A673 (cell line): ENCODE data around the gene PAM16.

Experiments
- EZH2 ChIP-seq: fragments of 200-600 bp; sonication (generic); IDR thresholded peaks from 2 replicates; pipeline ENCODE4 v1.6.1; 2017; ENCODE audit warnings: borderline replicate concordance, low read depth, mild to moderate bottlenecking, mixed read lengths, antibody characterized with exemption, low read length; ENCODE audit not compliant: poor library complexity, severe bottlenecking
- TF ChIP-seq, protein P1 (sequence below): fragments of 300-800, 200-600 bp; sonication (generic); conservative IDR thresholded peaks from 2 replicates; pipeline ENCODE4 v1.5.1; 2017; ENCODE audit warnings: low read depth, mild to moderate bottlenecking, antibody characterized with exemption, low read length, moderate library complexity, mixed read lengths

DNA sequence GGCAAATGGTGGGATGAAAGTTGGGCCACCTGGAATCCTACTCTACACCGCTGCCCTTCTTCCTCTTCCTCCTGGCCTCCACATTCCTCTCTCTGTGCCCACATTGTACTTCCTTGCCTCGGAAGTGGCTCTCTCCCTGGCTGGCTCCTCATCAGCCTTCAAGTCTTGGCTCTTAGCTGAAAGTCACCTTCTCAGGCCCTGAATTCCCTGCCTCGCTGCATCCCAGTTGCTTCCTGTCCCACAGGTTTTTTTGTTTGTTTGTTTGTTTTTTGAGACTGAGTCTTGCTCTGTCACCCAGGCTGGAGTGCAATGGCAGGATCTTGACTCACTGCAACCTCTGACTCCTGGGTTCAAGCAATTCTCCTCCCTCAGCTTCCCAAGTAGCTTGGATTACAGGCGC is 2.6 kb upstream of the PAM16 start:
- TF ChIP-seq, protein P1, sequence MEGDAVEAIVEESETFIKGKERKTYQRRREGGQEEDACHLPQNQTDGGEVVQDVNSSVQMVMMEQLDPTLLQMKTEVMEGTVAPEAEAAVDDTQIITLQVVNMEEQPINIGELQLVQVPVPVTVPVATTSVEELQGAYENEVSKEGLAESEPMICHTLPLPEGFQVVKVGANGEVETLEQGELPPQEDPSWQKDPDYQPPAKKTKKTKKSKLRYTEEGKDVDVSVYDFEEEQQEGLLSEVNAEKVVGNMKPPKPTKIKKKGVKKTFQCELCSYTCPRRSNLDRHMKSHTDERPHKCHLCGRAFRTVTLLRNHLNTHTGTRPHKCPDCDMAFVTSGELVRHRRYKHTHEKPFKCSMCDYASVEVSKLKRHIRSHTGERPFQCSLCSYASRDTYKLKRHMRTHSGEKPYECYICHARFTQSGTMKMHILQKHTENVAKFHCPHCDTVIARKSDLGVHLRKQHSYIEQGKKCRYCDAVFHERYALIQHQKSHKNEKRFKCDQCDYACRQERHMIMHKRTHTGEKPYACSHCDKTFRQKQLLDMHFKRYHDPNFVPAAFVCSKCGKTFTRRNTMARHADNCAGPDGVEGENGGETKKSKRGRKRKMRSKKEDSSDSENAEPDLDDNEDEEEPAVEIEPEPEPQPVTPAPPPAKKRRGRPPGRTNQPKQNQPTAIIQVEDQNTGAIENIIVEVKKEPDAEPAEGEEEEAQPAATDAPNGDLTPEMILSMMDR: no peak
- no peak for TF ChIP-seq EZH2
